GM04504 (cell line): ENCODE results near the gene HMGB4.

Source experiments
- DNase-seq: peaks from one replicate; pipeline ENCODE4 v3.0.0-alpha.2; 2012; ENCODE audit warnings: low read depth

The HMGB4 gene

DNA sequence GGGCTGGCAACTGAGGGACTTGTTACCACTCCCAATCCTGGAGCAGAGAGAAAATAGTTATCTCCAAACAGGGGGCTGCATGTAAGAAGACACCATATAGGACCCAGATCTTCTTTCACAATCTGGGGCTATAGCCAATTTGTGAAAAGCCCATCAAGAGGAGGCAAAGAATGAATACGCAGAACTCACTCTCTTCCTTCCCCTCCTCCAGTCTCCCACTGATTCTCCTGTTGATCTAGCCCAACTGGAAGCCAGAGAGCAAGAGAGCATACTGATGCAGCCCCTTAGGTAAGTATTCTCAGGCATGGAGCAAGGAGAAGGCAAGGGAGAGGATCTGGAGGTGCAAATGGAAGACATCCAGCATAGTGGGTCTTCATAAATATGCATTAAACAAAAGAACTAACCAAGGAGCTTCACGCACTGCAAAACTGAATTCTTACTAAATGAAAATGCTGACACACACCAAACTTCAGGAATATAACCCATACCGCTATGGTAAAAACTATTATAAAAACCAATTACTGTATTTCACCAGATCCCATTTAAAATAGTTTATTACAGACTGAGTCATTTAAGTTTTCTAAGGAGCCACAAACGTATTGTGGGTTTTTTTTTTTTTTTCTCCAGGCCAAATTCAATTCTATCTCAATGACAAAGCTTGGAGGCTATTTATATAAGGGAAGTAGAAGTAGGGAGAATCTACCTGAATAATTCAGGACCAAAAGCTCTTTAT is 15.5 kb upstream of the HMGB4 start:
- no peak for DNase-seq

DNA sequence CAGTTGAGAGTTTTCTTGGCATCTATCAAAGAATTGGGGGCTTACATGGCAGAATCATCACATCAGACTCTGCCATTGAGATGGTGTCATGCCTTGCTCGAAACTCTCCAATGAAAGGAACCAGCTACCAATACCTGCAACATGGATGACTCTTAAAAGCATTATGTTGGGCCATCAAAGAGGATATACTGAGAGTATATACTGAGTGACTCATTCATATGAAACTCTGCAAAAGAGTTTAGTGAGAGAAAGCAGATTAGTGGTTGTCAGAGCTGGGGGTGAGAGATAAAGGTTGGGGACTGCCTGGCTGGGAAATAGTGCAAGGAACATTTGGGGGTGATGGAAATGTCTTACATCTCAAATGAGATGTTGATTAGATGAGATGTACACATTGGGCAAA is 14.7 kb upstream of the HMGB4 start:
- DNase-seq = no peak

DNA sequence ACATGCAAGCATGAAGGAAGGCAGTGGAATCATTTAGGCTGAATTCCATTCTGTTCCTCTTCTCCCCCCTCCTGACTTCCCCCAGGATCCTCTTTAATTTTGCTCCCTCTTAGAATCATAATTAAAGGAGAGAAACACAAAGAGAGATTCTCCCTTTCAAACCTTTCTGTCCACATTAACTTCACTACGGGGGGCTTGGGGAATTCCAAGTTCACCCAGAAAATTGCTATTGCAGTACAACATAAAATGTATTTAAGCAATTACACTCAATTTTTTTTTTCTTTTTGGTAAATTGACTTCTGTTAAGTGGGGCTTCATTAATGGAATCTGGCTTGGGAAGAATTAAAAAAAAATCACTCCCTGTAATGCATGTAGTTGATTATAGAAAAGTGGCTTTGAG is 13.4 kb upstream of the HMGB4 start:
- DNase-seq = no peak

DNA sequence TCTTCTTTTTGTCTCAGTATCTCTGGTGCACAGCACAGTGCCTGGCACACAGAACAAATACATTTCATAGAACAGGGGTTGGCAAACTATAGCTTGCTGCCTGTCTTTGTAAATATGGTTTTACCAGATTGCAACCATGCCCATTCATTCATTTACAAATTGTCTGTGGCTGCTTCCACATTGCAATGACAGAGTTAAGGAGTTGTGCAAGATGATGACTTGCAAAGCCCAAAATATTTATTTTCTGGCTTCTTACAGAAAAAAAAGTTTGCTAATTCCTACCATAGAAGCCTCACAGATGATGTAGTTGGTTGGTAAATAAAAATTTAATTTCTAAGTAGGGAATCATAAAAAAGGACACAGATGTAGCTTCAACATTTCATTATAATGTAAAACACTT is 11.2 kb upstream of the HMGB4 start:
- no peak for DNase-seq

DNA sequence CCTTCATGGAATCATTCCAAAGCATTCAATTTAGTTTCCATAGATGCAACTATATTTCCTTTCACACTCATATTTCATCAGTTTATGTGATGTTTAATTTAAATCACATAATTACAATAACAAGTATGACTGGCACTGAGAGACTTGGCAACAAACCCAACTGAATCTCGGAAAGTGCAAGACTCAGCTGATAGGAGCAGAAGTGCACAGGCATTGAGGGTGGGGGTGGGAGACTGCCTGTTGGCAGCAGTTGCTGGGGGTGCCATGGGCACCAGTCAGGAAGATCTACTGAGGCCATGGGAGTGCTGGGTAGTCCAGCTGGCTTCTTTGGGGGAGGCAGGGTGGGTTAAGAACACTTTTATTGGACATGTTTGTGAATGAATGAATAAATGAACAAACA is 10.4 kb upstream of the HMGB4 start:
- no peak for DNase-seq

DNA sequence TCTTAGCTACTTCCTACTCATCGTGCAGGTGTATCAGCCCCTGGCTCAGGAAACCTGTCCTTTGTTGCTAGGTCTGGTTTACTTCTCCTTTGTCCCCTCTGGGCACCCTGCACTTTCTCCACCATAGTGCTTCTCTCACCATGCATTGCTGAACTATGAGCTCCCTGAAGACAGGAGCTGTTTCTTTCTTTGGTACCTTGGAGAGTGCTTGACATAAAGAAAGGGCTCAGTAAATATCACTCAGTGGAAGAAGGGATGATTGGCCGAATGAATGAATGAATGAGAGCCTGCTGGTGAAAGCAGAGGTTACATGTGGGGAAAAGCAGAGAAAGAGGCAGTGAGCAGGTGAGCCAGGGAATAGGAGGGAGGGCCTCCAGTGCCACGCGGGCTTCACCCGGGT is 9.8 kb upstream of the HMGB4 start:
- DNase-seq = no peak

DNA sequence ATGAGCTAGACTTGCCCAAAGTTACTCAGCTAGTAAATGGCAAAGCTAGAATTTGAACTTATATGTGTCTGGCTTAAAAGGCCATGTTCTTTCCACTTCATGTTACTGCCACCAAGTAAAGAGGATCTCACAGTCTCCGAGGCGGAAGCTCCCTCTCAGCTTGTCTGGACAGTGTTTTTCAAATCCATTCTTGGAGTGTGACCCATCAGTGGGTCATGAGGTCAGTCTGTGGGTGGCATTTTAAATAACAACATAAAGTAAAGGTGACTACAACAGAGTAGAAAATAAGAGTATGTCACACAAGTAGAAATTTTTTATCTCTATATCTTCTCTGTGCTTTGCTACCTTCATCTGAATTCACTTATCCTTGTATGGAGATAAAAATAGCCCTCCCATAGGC is 3.2 kb upstream of the HMGB4 start:
- no peak for DNase-seq

DNA sequence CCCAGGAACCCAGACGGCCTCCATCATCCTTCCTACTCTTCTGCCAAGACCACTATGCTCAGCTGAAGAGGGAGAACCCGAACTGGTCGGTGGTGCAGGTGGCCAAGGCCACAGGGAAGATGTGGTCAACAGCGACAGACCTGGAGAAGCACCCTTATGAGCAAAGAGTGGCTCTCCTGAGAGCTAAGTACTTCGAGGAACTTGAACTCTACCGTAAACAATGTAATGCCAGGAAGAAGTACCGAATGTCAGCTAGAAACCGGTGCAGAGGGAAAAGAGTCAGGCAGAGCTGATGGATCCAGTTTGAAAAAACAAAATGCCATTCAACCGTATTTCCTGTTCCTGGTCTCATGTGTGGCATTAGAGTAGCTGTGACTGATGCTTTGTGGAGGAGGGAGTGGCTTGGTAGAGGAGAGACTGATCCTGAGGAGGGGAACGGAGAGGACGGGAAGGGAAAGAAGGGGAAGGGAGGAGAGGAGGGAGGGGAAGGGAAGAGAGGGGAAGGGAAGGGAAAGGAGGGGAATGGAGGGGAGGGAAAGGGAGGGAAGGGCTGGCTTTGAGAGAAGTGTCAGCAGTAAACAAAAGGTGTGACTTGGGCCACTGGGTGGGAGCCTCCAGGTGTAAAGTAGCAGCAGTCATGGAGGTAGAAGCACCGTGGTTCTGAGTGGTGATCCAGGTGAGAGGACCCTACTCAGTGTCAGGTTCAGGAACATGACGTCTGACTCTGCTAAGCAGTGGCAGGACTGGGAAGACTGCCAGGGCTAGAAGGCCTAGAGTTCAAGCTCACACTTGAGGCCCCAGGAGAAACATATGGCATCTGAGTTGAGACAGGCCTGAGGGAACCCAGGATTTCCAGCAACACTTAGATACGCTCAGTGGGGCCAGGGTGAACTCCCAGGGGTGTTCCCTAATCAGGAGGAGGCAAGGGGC is 846 bp downstream of the HMGB4 start:
- DNase-seq = no peak

DNA sequence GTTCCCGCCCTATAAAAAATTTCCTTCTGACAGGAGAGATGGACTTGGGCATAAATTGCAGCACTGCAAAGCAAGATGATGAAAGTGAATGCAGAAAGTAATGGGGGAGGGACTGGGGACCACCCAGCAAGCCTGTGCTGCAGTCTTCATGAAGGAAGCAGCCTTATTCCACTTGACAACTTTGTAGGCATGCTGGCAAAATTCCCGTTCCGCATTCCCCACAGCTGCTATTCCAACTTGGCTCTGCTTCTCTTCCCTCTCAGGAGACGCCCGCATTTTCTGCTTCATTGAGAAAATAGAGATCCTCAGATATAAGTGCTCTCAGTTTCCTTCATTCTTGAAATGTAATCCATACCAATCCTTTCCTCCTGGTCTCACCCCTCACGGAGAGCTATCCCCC is 2.4 kb downstream of the HMGB4 start:
- no peak for DNase-seq

DNA sequence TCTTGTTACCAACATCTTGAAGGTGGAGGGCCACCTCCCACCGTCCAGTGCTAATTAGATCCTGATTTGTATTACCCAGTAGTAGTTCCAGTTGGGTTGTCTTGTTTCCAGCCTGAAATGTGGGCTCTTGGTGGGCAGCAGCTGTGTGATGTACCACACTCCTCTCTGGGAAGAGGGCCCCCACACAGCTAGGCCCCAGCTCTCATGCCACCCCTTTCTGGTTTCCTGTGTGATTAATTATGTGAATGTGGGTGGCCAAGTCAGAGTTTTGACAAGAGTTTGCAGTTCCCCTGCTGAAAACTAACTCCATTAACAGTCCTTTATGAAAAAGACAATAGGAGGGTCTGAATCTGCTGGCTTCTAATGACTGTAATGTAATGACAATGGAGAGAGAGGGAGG is 3.8 kb downstream of the HMGB4 start:
- DNase-seq = no peak

DNA sequence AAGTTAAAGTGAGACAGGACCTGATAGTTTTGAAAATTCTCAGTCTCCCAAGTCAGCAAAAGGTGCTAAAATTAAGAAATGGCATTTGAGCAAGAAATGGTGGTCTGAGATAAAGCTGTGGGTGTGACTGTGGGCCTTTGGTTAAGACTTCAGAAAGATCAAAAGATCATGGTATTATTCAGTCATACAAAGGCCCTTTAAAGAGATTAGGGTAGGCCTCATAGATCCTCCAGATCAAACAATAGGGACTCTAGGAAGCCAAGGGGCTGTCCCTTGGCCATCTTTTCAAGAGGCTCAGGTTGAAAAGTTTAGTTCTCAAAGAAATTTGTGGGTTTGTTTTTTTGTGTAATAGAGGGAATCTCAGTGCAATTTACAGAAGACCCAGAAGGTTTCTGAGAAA is 8.4 kb downstream of the HMGB4 start:
- DNase-seq = no peak

DNA sequence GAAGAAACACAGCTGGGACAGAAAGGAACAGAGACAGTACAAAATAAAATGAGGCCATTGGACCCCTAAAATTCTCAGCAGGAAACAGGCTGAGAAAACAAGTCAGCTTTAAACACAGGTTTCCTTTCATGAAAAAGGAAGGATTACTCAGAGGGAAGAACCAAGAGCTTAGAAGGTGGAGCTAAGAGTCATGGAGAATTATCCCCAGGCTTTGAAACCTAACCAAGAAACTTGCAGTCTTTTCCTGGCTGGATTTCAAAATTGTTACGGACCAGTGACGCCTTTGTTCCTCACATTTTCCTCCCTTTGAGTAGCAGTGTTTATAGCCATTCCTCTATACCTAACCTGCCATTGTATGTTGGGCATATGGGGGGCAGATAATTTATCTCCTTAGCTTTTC is 8.8 kb downstream of the HMGB4 start:
- DNase-seq = no peak

DNA sequence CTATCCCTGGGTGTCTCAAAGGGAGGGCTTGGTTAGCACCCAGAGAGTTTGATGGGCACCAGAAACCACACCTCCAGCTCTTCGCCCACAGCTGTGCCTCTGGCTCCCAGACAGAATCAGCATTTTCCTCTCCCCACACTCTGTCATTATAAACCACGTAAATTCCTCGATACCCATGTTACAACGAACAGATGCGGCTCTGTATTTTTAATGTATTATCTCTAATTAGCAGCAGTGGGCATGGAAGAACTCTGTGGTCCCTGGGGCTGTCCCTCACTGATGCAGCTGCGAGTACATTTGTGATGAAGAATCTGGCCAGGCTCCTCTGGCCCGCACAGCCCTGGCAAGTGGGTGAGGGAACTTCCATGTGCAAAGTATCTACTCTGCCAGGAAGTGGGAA is 10.8 kb downstream of the HMGB4 start:
- DNase-seq = no peak

DNA sequence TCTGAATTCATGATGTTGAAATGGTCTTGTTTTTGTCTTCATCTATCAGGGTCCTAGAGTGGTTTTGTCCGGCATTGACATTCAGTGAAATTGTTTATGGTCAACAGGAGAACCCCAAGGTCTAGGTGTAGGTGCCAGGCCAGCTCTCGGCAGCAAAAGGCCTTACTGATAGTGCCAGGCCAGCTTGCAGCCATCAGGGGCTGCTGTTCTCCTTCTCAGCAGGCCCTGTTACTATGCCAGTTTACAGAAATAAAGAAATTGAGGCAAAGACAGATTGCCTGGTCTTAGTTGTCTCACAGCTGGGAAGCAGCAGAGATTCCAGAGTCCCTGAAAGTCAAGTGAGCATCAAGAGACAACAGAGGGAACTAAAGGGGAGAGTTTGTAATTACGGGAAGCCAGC is 12.0 kb downstream of the HMGB4 start:
- no peak for DNase-seq

DNA sequence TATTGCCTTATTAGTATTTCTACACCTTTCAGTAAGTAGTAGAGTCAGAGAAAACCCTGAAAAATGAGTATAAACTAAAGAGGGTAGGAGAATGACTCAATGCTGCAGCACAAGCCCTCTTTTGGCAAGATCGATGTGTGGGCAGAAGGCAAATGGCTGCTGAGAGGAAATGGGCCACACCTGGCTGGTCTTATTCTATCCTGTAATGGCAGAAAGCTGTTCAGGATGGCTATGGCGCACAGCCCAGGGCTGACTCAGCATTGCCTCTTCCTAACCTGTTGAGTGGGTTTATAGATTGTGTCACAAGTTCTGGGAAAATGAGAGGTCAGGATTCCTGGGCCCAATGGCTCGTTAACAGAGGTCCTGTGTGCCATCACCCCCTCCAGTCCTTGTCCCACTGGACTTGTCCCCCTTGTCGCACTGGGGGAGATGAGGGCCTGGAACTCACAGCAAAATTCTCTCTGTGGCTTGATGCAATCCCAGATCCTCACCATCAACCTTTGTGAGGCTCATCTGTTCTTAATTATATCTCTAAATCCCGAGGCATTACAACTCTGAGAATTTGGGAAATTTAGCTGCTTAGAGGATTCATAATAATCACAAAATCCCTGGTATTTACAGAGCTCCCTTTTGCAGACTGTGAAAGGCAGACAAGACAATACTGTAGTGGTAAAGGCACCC is 13.2 kb downstream of the HMGB4 start:
- peak; percentile 31 for DNase-seq

DNA sequence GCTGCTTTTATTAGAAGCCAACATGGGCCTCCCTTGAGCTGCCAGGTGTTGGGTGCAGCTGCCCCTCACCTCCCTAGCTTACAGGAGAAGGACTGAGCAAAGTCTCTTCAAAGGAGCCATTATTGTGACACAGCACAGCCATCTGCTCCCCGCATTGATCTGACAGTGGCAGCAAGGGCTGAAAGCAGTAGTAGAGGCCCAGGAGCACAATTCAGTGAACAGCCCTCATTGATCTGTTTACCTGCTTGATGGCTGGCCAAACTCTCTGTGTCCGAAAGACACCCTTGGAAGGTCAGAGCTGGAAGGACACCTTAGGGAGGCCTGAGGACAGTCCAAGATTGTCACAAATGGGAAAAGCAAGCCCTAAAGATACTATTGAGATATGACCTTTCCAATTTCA is 14.5 kb downstream of the HMGB4 start:
- DNase-seq = no peak

DNA sequence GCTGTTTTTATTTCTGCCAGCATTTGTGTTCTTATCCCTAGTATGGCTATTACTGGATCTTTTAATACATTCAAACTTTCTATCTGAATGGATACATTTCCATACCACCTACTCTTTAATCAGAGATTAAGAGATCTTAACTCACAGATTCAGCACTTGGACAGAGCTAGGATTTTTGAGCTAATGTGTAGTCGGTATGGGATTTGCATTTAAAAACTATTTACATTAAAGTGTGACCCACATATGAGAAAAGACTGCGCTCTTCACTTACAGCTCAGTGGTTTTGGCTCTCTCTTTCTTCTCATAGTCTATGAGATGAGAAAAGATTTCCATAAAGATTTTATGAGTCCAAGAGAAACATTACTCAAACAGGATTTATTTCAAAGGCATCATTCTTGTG is 16.4 kb downstream of the HMGB4 start:
- no peak for DNase-seq

DNA sequence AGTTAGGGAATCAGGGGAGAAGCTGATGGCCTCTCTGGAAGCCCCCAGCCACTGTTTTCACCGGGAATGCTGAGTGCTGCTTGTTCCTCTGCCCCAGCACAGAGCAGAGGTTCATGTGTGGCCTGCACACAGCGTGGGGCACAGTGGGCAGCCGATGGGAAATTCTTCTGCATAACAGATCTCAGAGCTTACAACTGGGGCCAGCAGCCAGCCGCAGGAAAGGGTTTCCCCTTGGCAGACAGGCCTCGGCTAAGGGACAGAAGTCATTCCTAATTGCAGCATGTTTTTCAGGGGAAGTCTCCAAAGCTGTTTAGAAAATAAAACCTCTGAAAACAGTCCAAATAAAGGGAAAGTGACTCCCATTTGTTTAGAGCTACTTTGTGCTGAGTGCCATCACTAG is 22.6 kb downstream of the HMGB4 start:
- DNase-seq = no peak

DNA sequence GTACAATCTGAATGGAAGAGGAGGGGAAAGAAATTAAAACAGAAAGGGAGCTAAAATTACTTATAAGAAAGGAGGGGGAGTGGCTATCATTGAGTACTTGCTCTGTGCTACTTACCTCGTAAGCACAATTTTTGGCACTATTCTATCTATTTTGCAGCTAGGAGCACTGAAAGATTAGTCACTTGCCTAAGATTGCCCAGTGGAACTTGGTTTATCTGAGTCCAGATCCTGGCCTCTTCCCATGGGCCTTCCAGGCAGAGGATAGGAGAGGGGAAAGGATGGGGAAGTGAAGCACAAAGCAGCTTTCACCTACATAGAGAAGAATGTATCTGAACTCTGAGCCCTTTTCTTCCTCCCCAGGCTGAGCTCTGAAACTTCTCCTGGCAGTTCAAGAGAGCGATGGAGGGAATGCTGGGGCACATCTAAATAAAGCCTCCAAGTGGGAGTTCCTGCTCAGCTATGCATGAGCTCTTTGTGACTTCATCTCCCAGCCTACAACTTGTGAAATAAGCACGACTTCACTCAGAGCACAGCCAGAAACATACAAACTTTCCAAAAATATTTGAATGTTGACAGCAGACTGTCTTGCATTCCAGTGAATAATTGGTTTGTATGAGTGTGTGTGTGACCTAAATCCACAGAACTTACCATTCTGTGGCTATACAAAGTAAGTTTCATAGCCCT is 29.4 kb downstream of the HMGB4 start:
- DNase-seq = peak; percentile 30

DNA sequence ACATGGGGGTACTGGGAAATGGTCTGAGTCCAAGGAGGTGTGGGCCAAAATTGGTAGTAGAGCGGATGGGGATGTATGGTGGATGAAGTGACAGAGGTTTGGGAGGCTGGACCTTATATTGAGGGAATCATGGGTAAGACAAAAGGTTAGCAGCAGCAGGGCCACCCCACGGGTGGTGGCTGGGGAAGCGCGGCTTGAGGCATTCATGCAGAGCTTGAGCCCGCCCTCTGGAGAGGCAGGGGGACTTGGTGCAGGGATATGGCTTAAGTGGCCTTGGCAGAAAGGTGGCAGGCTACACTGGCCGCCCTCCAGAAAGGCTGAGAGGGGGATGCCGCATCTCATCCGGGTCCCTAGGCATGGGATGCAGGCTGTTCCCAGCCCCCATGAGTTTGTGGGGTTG is 31.5 kb downstream of the HMGB4 start:
- DNase-seq = no peak

DNA sequence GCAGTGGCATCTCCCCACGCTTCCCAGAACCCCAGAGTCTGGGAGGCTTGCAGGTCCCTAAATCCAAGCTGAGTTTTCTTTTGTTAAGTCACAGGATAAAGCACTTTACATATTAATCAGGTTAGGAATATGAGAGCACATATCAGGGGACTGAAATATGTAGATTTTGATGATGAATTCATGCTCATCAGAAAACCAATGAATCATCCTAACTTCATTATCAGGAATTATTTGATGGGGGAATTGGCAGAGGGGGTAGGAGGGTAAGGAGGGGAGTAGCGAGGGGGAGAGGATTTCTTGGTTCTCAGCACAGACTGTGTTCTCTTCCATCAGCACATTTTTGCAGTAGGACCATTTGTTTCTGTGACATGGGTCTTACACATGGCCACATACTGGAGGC is 32.1 kb downstream of the HMGB4 start:
- no peak for DNase-seq

DNA sequence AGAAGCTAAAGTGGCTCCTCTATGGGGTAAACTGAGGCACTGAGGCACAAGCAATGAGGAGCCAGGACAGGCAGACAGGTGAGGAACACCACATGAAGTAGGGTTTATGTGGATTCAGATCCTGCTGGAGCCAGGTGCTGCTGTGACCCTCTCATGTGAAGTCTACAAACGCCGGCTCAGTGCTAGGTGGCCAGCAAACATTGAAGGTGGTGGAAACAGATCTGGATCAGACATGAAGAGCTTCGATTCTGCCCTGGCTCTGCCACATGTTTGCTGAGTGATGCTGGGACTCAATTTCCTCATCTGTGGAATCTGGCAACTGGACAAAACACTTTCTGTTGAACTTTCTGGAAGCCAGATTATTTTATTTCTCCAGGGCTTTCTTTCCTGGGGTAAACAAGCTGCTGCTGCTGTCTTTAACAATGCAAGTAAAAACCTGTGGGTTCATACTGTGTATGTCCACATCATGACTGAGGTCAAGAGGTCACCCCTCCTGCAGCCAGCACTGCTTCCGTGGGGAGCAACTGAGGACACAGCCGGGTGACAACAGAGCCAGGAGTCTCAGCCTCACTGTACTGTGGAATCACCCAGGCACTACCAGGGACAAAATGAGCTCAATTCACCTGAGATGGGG is 33.3 kb downstream of the HMGB4 start:
- DNase-seq = no peak
